RCC 7860 (cell line): ENCODE results near the gene PLA2G2F.

Experiments used
- DNase-seq: peaks from one replicate; pipeline ENCODE4 v3.0.0-alpha.2; 2015; ENCODE audit warnings: low spot score
- FAIRE-seq: peaks from 2 replicates; lab custom pipeline; 2012; peaks lifted over from hg19 to GRCh38; lab: Jason Lieb, UNC

Gene PLA2G2F

GRCh38 chr1:20141001-20141400 is 1.9 kb downstream of the PLA2G2F start:
- no peak for FAIRE-seq
- DNase-seq: no peak

DNA sequence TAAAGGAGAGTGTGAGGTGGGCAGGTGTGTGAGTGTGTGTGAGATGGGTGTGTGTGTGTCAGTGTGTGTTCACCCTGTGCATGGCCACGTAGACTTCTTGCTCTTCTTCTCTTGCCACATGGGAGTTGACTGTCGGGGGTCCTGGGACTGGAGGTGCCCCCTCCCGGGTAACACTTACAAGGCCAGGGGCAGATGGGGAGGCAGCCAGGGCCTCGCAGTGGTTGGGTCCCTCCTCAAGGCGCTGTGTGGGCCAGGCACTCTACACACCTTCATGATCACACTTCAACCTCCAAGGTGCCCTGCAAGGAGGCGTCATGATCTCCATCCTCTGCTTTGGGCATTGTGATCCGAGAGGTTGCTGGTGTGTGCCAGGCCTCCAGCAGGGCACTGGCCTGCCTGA is 2.3 kb downstream of the PLA2G2F start:
- DNase-seq (no peak), FAIRE-seq (no peak)

GRCh38 chr1:20142001-20142710 is 3.0 kb downstream of the PLA2G2F start:
- DNase-seq (no peak), FAIRE-seq (no peak)

DNA sequence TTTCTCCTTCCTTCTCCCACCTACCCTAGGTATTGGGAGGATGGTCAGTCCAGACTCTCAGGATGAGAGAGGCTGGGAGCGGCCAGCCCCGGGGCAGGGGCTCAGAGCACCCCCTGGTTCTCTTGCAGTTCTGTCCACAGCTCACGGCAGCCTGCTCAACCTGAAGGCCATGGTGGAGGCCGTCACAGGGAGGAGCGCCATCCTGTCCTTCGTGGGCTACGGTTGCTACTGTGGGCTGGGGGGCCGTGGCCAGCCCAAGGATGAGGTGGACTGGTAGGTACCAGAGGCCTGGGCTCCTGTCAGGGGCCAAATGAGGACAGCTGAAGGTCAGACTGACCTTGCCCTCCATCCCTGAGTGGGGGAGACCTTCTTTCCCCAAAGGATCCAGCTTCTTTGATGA is 4.2 kb downstream of the PLA2G2F start:
- DNase-seq (no peak), FAIRE-seq (no peak)

DNA sequence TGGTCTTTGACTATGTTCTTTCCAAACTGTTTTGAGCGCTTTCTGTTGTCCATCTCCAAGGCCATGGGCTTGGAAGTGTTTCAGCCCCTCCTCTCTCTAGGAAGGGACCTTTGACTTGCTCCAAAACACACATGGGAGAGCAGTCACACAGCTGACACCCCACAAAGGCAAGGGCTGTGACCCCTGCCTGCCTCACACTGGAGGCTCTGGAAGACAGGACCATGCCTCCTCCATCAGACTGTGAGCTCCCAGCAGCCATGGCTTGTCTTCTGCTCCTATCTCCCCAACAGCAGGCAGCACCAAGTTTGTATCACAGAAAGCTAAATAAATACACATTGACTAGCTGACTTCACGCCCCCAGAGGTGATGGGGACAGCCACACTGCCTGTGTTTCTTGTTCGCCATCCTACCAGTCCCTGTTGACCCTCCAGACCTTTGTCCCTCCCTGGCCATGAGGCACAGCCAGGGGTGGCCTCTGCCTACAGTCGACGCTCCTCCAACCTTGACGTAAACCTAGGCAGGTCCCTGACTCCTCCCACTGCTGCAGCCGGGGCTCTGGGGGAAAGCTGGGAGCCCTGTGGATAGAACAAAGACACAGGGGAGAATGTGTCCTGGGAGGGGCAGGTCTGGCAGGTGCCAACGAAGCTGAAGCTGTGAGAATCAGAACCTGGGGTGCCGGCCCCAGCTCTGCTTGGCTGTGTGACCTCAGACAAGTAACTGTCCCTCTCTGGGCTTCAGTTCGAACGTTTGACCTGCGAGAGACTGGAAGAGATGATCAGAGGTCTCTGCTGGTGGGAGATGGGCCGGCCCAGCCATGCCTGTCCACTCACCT is 4.8 kb downstream of the PLA2G2F start:
- FAIRE-seq: no peak
- no peak for DNase-seq

GRCh38 chr1:20147846-20148570 is 8.9 kb downstream of the PLA2G2F start:
- DNase-seq (no peak), FAIRE-seq (no peak)

GRCh38 chr1:20148571-20149500 is 9.7 kb downstream of the PLA2G2F start:
- FAIRE-seq (no peak), DNase-seq (no peak)

DNA sequence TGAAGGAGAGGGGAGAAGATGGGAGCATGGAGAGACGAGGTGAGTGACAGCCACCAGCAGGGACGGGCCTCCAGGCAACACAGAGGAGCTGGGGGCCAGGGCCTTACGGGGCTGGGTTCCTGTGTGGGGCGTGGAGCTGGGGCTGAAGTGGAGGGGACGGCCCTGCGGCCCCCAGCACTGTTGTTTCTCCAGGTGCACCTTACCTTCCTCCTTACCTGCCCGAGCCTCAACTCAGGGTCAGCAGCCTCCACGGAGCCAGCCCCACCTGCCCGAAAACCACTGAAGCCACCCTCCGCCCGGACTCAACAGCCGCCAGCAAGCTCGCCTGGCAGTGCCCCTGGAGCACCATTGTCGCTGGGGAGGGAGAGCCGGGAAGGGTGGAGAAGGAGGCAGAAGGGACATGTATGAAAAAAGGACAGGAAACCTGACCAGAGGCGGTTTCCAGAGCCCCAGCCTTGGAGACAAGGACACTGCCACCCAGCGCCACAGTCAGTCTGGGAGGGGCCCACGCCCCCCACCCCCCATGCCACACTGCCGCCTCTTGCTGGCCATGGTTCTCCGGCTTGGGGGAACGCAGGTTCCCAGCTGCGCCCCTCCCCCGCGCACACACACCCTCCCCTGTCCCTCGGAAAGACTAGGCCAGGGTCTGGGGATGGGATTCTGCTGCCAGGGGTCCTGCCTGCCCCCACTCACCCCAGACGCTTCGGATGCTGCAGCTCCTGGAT is 10.6 kb downstream of the PLA2G2F start:
- DNase-seq (no peak), FAIRE-seq (no peak)

GRCh38 chr1:20150326-20150705 is 11.2 kb downstream of the PLA2G2F start:
- DNase-seq: no peak
- no peak for FAIRE-seq

DNA sequence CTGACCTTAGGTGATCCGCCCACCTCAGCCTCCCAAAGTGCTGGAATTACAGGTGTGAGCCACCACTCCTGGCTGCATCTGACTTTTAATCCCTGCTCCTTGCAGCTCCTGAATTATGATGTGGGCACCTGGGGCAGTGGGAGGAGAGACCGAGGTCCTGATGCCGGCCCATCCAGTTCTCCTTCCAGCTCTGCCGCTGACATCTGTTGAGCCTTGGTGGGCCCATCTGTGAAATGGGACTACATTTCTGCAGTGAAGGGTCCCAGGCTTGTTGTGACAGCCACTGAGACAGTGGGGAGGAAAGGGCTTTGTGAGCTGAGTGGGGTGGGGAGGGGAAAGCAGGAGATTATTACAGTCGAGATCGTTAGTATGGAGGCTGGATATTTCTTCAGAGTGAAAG is 11.8 kb downstream of the PLA2G2F start:
- FAIRE-seq (no peak), DNase-seq (no peak)

DNA sequence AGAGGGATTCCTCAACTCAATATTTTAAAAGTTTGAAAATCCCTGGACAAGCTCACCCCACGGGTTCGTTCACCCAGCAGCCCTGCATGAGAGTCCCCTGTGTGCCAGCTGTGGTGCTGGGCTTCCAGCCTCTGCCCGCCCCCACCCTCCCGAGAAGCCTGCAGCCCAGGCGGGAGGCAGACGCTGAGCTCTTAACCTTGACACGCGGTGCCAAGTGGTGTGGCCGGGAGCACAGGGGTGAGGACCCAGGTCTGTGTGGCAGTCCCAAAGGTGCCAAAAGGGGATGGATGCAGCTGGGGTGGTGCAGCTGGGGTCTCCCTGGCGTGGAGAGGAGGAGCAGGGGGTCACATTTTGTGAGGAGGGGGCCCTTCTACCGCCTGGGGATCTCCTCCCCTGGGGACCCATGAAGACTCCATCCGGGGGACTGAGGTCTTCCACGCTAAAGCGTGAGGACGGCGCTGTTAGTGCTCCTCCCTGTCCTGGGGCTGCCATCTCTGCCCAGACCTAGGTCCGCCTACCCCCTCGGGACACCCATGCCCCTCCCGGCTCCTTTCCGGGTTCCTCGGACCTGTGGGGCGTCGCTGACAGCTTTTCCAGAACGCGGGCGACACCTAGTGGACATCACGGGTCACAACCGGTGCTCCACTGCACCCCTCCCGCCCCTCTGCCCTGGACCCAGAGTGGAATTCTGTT is 12.9 kb downstream of the PLA2G2F start:
- DNase-seq (peak; percentile 46), FAIRE-seq (no peak)

DNA sequence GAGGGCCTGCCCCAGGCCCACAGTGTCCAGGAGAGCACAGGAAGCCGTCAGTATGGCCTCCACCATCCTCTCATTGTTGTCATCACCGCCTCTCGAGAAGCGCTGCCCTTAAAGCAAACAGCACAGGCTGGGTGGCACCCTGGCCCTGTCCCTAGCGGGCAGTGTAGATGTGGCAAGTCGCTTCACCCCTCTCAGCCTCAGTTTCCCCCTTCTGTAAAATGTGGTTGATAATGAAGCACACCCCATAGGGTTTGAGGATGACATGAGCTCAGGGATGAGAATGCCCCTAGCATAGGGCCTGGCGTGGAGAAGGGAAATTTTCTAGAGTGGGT is 13.4 kb downstream of the PLA2G2F start:
- no peak for DNase-seq
- FAIRE-seq: no peak

GRCh38 chr1:20153000-20153418 is 13.9 kb downstream of the PLA2G2F start:
- FAIRE-seq: no peak

GRCh38 chr1:20154301-20154831 is 15.2 kb downstream of the PLA2G2F start:
- FAIRE-seq (no peak), DNase-seq (no peak)

More at GRCh38 chr1:20153000-20153418, 13.9 kb downstream of the PLA2G2F start:
- no peak for DNase-seq

- no peak for FAIRE-seq
Measured at GRCh38 chr1:20158358-20159070, 19.4 kb downstream of the PLA2G2F start.

GRCh38 chr1:20160034-20160433 is 20.9 kb downstream of the PLA2G2F start:
- FAIRE-seq (no peak), DNase-seq (no peak)

More at GRCh38 chr1:20158358-20159070, 19.4 kb downstream of the PLA2G2F start:
- DNase-seq: no peak

- DNase-seq: no peak
- FAIRE-seq: no peak
Measured at GRCh38 chr1:20164694-20165202, 25.6 kb downstream of the PLA2G2F start.

- no peak for FAIRE-seq
- DNase-seq: no peak
Measured at GRCh38 chr1:20165522-20165951, 26.4 kb downstream of the PLA2G2F start.
